ENCODE measurements around the gene RAB4A. TPM values are rescaled to one million over a fixed set of nuclear protein-coding genes. Genes with fewer than 3 reads are reported as not detected.

RAB4A gene
- total RNA-seq, 2 experiments from 2014 or later = 26.7 to 28.7 TPM

DNA sequence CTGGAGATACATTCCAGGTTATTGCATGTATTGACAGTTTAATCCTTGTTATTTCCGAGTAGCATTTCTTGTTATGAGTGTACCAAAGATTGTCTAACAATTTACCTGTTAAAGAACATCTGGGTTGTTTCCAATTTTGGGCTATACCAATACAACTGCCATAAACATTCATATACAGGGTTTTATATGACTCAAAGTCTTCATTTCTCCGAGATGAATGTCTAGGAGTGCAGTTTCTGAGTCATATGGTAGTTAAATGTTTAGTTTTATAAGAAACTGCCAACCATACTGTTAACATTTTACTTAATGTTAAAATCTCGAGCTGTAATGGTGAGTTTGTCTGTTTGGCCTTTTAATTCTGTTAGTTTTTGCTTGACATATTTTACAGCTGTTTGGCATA lies 10.0 kb downstream of the RAB4A start:
- Mint-ChIP-seq H3K4me3 (no peak overlapping the region), H3K27me3 (no peaks in the 10 kb centered on the region), H3K9me3 (no peaks in the 10 kb centered on the region), H3K36me3 (ENCODE audit: low read depth) (peaks cover 28% of the 10 kb centered on the region), H3K27ac (no peak overlapping the region), H3K4me1 (ENCODE audit: low read depth) (peaks cover 31% of the 10 kb centered on the region)
- intact Hi-C loops (cut with DNase I, micrococcal nuclease) = no loop called here
- ChIA-PET CTCF (no interaction called here), POLR2A (interaction anchor here (0.6 kb wide), 1 partner anchor 667 kb away, joined by 4 read pairs; no protein-coding TSS in a partner anchor)
- Histone ChIP-seq H3K27me3 (ENCODE audit: control insufficient read depth in 1 of 2, insufficient read depth in 2 of 2, low read length in 2 of 2) (no peaks in the 10 kb centered on the region), H3K9me3 (ENCODE audit: control insufficient read depth in 1 of 2, insufficient read depth in 1 of 2, low read length in 2 of 2) (no peaks in the 10 kb centered on the region), H3K27ac (ENCODE audit: low read depth in 1 of 2, low read length in 2 of 2) (no peak overlapping the region), H3K4me1 (ENCODE audit: insufficient read depth, low read length) (peaks cover 10% of the 10 kb centered on the region), H3K4me3 (ENCODE audit: low read length) (no peak overlapping the region), H3K36me3 (ENCODE audit: insufficient read depth, low read length) (peaks cover 8% of the 10 kb centered on the region)
- no peak for ATAC-seq (ENCODE audit: poor library complexity)
- TF ChIP-seq, protein P1, sequence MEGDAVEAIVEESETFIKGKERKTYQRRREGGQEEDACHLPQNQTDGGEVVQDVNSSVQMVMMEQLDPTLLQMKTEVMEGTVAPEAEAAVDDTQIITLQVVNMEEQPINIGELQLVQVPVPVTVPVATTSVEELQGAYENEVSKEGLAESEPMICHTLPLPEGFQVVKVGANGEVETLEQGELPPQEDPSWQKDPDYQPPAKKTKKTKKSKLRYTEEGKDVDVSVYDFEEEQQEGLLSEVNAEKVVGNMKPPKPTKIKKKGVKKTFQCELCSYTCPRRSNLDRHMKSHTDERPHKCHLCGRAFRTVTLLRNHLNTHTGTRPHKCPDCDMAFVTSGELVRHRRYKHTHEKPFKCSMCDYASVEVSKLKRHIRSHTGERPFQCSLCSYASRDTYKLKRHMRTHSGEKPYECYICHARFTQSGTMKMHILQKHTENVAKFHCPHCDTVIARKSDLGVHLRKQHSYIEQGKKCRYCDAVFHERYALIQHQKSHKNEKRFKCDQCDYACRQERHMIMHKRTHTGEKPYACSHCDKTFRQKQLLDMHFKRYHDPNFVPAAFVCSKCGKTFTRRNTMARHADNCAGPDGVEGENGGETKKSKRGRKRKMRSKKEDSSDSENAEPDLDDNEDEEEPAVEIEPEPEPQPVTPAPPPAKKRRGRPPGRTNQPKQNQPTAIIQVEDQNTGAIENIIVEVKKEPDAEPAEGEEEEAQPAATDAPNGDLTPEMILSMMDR (IDR thresholded peaks at IDR 0.05) = no peak
- no peak for DNase-seq

DNA sequence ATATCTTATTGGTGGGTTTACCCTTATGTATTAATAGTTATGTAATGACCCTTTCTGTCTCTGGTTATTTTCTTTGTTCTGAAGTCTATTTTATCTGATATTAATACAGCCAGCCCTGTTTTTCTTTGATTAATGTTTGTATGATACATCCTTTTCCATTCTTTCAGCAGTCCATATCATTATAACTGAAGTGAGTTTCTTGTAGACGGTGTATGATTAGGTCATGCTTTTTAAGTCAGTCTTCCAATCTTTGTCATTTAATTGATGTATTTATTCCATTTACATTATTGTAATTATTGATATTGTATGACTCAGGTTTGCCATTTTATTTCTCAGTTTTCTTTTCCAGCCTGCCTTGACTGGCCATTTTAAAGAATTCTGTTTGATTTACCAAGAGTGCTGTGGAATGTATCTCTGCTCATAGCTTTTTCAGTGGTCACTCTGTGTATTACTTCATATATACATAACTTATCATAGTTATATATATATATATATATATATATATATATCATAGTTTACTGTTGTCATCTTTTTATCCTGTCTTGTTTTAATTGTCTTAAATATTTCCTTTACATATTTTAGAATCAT lies 10.5 kb downstream of the RAB4A start:
- H3K4me3 ChIP-seq (ENCODE audit: low read length) = no peak overlapping the region
- no peak overlapping the region for H3K27ac Mint-ChIP-seq
- no peak overlapping the region for H3K27ac ChIP-seq (ENCODE audit: low read depth in 1 of 2, low read length in 2 of 2)
- H3K4me1 Mint-ChIP-seq (ENCODE audit: low read depth) = peaks cover 31% of the 10 kb centered on the region
- no peaks in the 10 kb centered on the region for H3K27me3 Mint-ChIP-seq
- TF ChIP-seq, protein P1 (IDR thresholded peaks at IDR 0.05) = no peak
- no peak overlapping the region for H3K4me3 Mint-ChIP-seq
- H3K4me1 ChIP-seq (ENCODE audit: insufficient read depth, low read length) = peaks cover 10% of the 10 kb centered on the region
- no peaks in the 10 kb centered on the region for H3K27me3 ChIP-seq (ENCODE audit: control insufficient read depth in 1 of 2, insufficient read depth in 2 of 2, low read length in 2 of 2)
- no peaks in the 10 kb centered on the region for H3K9me3 Mint-ChIP-seq
- no peak for DNase-seq
- ChIA-PET CTCF (no interaction called here), POLR2A (no interaction called here)
- peaks cover 30% of the 10 kb centered on the region for H3K36me3 Mint-ChIP-seq (ENCODE audit: low read depth)
- no peaks in the 10 kb centered on the region for H3K9me3 ChIP-seq (ENCODE audit: control insufficient read depth in 1 of 2, insufficient read depth in 1 of 2, low read length in 2 of 2)
- ATAC-seq (ENCODE audit: poor library complexity) = no peak
- intact Hi-C loops (cut with DNase I, micrococcal nuclease) = no loop called here
- H3K36me3 ChIP-seq (ENCODE audit: insufficient read depth, low read length) = peaks cover 8% of the 10 kb centered on the region

DNA sequence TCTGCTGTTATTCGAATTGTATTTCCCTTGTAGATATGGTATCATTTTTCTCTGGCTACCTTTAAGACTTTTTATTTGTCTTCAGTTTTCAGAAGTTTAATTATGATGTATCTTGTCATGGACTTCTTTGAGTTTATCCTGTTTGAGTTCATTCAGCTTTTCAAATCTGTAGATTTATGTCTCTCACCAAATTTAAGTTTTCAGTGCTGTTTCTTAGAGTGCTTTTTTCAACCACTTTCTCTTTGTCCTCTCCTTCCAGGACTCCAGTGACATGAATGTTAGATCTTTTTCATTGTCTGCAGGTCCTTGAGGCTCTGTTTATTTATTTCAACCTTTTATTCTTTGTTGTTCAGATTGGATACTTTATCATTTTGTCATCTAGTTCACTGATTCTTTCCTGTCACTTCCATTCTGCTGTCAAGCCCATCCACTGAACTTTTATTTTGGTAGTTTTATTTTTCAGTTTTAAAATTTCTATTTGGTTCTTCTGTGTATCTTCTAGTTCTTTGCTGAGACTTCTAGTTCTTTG lies 11.4 kb downstream of the RAB4A start:
- no peak overlapping the region for H3K4me3 ChIP-seq (ENCODE audit: low read length)
- ChIA-PET POLR2A (no interaction called here), CTCF (no interaction called here)
- peaks cover 40% of the 10 kb centered on the region for H3K36me3 Mint-ChIP-seq (ENCODE audit: low read depth)
- ATAC-seq (ENCODE audit: poor library complexity) = no peak
- no peaks in the 10 kb centered on the region for H3K9me3 Mint-ChIP-seq
- intact Hi-C loops (cut with DNase I, micrococcal nuclease) = no loop called here
- DNase-seq = no peak
- H3K27me3 ChIP-seq (ENCODE audit: control insufficient read depth in 1 of 2, insufficient read depth in 2 of 2, low read length in 2 of 2) = no peaks in the 10 kb centered on the region
- H3K36me3 ChIP-seq (ENCODE audit: insufficient read depth, low read length) = peaks cover 8% of the 10 kb centered on the region
- TF ChIP-seq, protein P1 (IDR thresholded peaks at IDR 0.05) = no peak
- H3K4me1 ChIP-seq (ENCODE audit: insufficient read depth, low read length) = peaks cover 6% of the 10 kb centered on the region
- H3K4me3 Mint-ChIP-seq = no peak overlapping the region
- no peaks in the 10 kb centered on the region for H3K27me3 Mint-ChIP-seq
- H3K4me1 Mint-ChIP-seq (ENCODE audit: low read depth) = peaks cover 35% of the 10 kb centered on the region
- H3K9me3 ChIP-seq (ENCODE audit: control insufficient read depth in 1 of 2, insufficient read depth in 1 of 2, low read length in 2 of 2) = no peaks in the 10 kb centered on the region
- no peak overlapping the region for H3K27ac Mint-ChIP-seq
- no peak overlapping the region for H3K27ac ChIP-seq (ENCODE audit: low read depth in 1 of 2, low read length in 2 of 2)
